ENCODE results near the gene KCNAB1.

The KCNAB1 gene

DNA sequence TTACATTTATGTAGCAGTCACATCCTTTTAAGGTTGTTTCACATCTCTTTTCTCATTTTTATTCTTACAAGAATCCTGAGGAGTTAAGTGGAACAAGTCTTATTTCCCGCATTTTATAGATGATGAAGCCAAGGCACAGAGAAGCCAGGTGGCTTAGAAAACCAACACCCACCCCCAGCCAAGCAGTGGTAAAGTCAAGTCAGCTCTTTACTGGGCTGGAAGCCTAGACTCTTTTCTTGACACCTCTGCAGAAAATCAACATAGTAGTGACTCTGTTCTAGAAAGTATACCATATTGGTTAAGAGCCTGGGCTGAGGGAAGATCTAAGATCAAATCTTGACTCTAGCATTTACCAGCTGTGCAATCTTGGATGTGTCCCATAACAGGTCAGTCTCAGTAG, 195.7 kb downstream of the KCNAB1 start:
- no peaks in the 10 kb centered on the region for H3K9me3 ChIP-seq (ENCODE audit: control insufficient read depth, insufficient read depth, low read length)
- no peaks in the 10 kb centered on the region for H3K27me3 ChIP-seq (ENCODE audit: control insufficient read depth, insufficient read depth, low read length)
- H3K36me3 ChIP-seq (ENCODE audit: control insufficient read depth, insufficient read depth, low read length) = no peaks in the 10 kb centered on the region
- no peak overlapping the region for H3K4me3 ChIP-seq (ENCODE audit: low read depth, low read length)
- peaks cover 10% of the 10 kb centered on the region for H3K4me1 ChIP-seq (ENCODE audit: control insufficient read depth, insufficient read depth, low read length)
- no peak overlapping the region for H3K9ac ChIP-seq (ENCODE audit: low read depth, low read length)

DNA sequence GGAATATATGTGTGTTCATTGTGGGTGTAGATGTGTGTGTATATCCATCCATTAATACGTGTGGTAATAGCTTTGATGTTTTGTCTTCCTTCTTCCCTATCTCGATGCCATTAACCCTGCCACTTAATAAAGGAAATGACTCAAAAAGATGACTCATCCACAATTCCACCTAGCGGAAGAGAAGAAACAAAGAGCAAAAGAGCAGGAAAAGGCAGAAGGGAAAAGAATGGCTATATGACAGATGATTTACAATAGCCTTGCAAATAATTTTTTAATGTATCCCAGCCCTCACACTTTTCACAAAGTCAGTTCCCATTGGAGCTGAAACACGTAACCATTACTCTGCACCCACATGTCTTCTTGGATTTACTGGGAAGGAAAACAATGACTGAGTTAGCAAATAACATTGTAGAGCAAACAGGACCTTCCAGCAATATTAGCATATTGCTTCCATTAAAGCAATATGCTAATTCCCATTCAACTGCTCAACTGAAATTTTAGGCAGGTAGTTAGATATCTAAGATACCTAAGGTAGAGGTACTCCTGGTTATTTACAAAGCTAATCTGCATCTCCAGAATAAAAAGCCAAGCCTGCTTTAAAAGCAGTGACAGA, 197.2 kb downstream of the KCNAB1 start:
- H3K27me3 ChIP-seq (ENCODE audit: control insufficient read depth, insufficient read depth, low read length) = no peaks in the 10 kb centered on the region
- H3K4me3 ChIP-seq (ENCODE audit: low read depth, low read length) = no peak overlapping the region
- peaks cover 5% of the 10 kb centered on the region for H3K4me1 ChIP-seq (ENCODE audit: control insufficient read depth, insufficient read depth, low read length)
- no peaks in the 10 kb centered on the region for H3K9me3 ChIP-seq (ENCODE audit: control insufficient read depth, insufficient read depth, low read length)
- no peak overlapping the region for H3K9ac ChIP-seq (ENCODE audit: low read depth, low read length)
- no peaks in the 10 kb centered on the region for H3K36me3 ChIP-seq (ENCODE audit: control insufficient read depth, insufficient read depth, low read length)

DNA sequence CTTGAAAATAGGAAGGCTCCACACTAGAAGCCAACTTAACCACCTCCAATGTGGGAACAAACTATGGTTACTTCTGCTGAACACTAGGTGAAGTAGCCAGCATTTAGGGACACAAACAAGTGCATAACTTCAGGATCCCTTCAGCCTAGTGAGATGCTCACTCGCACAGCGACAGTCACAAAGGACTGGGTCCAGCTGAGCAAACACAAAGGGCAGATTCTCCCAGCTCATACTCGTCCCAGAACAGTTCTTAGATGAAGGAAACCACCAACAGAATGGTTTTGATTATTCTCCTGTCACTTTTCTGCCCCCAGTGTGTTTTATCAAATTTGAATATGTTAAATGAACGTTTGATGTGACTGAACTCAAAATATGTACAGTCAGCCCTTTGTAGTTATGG, 201.6 kb downstream of the KCNAB1 start:
- Histone ChIP-seq H3K4me3 (ENCODE audit: low read depth, low read length) (no peak overlapping the region), H3K9ac (ENCODE audit: low read depth, low read length) (no peak overlapping the region), H3K36me3 (ENCODE audit: control insufficient read depth, insufficient read depth, low read length) (no peaks in the 10 kb centered on the region), H3K4me1 (ENCODE audit: control insufficient read depth, insufficient read depth, low read length) (peaks cover 5% of the 10 kb centered on the region), H3K27me3 (ENCODE audit: control insufficient read depth, insufficient read depth, low read length) (no peaks in the 10 kb centered on the region), H3K9me3 (ENCODE audit: control insufficient read depth, insufficient read depth, low read length) (no peaks in the 10 kb centered on the region)

DNA sequence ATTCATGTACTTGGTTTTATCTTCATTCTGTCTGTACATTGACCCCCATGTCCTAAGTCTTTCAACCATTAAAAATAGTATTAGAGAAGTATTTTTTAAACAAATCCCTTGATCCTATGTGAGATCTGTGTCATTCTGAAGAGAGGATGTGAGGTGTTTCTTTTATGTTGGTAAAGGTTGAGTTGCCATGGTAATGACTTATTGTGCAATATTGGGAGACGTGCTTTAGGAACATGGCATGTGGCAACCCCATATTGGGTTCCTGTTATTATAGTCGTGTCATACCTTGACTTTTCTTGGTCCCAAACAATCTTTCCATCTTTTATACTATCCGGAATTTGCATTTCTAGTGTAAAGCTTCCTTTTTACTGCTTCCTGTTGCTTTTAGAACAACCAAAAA, 203.1 kb downstream of the KCNAB1 start:
- no peaks in the 10 kb centered on the region for H3K27me3 ChIP-seq (ENCODE audit: control insufficient read depth, insufficient read depth, low read length)
- no peaks in the 10 kb centered on the region for H3K9me3 ChIP-seq (ENCODE audit: control insufficient read depth, insufficient read depth, low read length)
- H3K36me3 ChIP-seq (ENCODE audit: control insufficient read depth, insufficient read depth, low read length) = no peaks in the 10 kb centered on the region
- no peak overlapping the region for H3K9ac ChIP-seq (ENCODE audit: low read depth, low read length)
- no peaks in the 10 kb centered on the region for H3K4me1 ChIP-seq (ENCODE audit: control insufficient read depth, insufficient read depth, low read length)
- H3K4me3 ChIP-seq (ENCODE audit: low read depth, low read length) = no peak overlapping the region

DNA sequence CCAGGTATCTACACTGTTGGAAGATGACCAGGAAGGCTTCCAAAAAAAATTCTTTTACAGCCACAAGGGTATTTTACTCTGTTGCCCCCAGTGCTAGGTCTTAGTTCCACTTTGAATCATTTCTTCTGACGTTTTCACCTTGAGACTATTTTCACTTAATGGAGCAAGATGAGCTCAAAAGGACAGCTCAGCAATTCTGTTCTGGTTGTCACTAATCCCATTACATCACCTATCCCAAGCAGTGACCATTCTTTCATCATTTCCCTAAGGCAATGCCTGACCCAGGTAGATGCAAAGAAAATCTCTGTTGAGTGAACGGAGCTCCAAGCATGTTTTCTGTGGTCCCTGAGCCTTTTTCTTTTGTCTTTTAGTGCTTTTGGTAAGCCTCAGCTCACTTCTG, 210.0 kb downstream of the KCNAB1 start:
- Histone ChIP-seq H3K4me3 (ENCODE audit: low read depth, low read length) (no peak overlapping the region), H3K9ac (ENCODE audit: low read depth, low read length) (no peak overlapping the region), H3K4me1 (ENCODE audit: control insufficient read depth, insufficient read depth, low read length) (peaks cover 4% of the 10 kb centered on the region), H3K36me3 (ENCODE audit: control insufficient read depth, insufficient read depth, low read length) (no peaks in the 10 kb centered on the region), H3K27me3 (ENCODE audit: control insufficient read depth, insufficient read depth, low read length) (no peaks in the 10 kb centered on the region), H3K9me3 (ENCODE audit: control insufficient read depth, insufficient read depth, low read length) (no peaks in the 10 kb centered on the region)

DNA sequence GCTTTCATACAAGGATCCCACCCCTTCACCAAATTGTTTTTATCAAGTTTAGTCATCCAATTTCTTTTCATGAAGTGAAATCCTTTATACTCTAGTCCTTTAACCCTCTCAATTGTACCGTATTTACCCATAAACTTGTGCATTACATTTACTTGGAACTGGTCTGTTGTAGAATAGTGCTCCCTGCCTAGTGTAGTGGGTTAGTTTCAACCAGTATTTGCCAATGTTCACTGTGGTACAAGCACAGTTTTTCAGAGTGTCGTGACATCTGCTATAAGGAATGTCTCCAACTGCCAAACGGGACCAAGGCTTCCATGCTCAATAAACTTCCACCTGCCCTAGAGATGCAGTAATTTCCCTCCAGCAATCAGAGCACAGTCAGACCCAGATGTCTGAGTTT, 211.9 kb downstream of the KCNAB1 start:
- no peaks in the 10 kb centered on the region for H3K9me3 ChIP-seq (ENCODE audit: control insufficient read depth, insufficient read depth, low read length)
- no peak overlapping the region for H3K9ac ChIP-seq (ENCODE audit: low read depth, low read length)
- H3K4me3 ChIP-seq (ENCODE audit: low read depth, low read length) = no peak overlapping the region
- no peaks in the 10 kb centered on the region for H3K27me3 ChIP-seq (ENCODE audit: control insufficient read depth, insufficient read depth, low read length)
- H3K36me3 ChIP-seq (ENCODE audit: control insufficient read depth, insufficient read depth, low read length) = no peaks in the 10 kb centered on the region
- H3K4me1 ChIP-seq (ENCODE audit: control insufficient read depth, insufficient read depth, low read length) = peaks cover 4% of the 10 kb centered on the region

DNA sequence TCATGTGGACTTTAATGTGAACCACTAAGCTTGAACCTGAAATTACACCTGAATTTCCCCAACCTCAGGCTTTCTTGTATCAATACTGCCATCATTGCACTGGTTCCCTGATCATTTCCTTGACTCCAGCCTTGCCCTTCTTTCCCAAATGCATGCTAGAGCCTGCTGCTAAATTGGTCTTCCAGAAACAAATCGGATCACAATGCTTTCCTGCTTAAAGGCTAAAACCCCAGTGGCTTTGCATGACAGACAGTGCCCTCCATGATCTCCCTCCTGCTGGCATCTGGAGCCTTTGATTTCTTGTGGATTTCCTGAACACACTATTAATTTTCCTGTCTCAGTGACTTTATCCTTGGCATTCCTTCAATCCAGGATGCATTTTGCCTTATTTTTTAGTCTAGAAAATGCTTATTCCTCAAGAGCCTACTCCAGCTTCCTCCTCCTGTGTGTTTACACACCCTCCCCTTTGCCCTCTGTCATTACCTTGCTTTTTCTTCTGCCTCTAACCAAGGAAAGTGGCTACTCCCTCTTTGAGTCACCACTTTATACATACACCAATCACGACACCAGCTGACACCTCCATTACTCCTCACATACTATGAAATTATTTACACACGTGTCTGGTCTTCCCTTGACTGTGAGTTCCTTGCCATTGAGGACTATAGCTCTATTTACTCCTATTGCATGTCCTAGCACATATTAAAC, 214.6 kb downstream of the KCNAB1 start:
- H3K36me3 ChIP-seq (ENCODE audit: control insufficient read depth, insufficient read depth, low read length) = no peaks in the 10 kb centered on the region
- H3K9me3 ChIP-seq (ENCODE audit: control insufficient read depth, insufficient read depth, low read length) = no peaks in the 10 kb centered on the region
- H3K9ac ChIP-seq (ENCODE audit: low read depth, low read length) = peak overlapping the region; percentile 30
- H3K4me1 ChIP-seq (ENCODE audit: control insufficient read depth, insufficient read depth, low read length) = peaks cover 4% of the 10 kb centered on the region
- no peak overlapping the region for H3K4me3 ChIP-seq (ENCODE audit: low read depth, low read length)
- H3K27me3 ChIP-seq (ENCODE audit: control insufficient read depth, insufficient read depth, low read length) = no peaks in the 10 kb centered on the region

DNA sequence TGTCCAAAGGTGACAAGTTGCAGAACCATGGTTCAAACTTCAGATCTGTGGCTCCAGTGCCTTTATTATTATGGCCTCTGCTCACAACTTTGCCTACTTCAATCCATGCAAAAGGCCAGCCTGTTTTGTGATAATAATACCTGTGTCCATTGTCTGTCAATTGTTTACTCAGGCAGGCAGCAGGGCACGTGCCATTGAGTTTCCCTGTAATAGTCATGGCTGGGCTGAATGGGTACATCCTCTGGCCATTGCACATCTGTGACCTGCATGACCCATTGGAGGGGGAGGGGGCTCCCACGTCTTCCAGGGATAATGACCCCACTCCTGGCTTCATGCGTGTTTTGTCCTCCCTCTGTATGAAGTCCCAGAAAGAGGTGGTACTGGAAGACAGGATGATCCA, 219.1 kb downstream of the KCNAB1 start:
- no peaks in the 10 kb centered on the region for H3K27me3 ChIP-seq (ENCODE audit: control insufficient read depth, insufficient read depth, low read length)
- no peak overlapping the region for H3K9ac ChIP-seq (ENCODE audit: low read depth, low read length)
- H3K36me3 ChIP-seq (ENCODE audit: control insufficient read depth, insufficient read depth, low read length) = no peaks in the 10 kb centered on the region
- H3K9me3 ChIP-seq (ENCODE audit: control insufficient read depth, insufficient read depth, low read length) = no peaks in the 10 kb centered on the region
- H3K4me3 ChIP-seq (ENCODE audit: low read depth, low read length) = no peak overlapping the region
- H3K4me1 ChIP-seq (ENCODE audit: control insufficient read depth, insufficient read depth, low read length) = peaks cover 7% of the 10 kb centered on the region

DNA sequence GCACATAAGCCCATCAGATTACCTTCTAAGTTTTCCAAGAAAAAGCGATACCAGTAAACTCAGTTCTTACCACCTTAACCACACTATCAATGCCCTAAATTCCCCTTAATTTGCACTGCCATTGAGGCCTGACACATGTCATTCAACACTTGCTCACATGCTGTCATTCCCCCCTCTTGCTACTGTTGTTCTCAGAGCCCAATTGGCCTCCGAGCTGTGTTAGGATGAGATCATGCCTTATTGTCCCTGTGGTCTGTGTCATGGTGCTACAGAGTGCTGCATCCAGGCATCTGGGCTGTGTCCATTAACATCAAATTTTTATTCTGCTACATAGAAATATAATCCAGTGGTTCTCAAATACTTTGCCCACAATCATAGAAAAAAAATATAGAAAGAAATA, 221.0 kb downstream of the KCNAB1 start:
- H3K4me1 ChIP-seq (ENCODE audit: control insufficient read depth, insufficient read depth, low read length) = peaks cover 3% of the 10 kb centered on the region
- H3K27me3 ChIP-seq (ENCODE audit: control insufficient read depth, insufficient read depth, low read length) = no peaks in the 10 kb centered on the region
- no peaks in the 10 kb centered on the region for H3K36me3 ChIP-seq (ENCODE audit: control insufficient read depth, insufficient read depth, low read length)
- no peak overlapping the region for H3K9ac ChIP-seq (ENCODE audit: low read depth, low read length)
- H3K4me3 ChIP-seq (ENCODE audit: low read depth, low read length) = no peak overlapping the region
- H3K9me3 ChIP-seq (ENCODE audit: control insufficient read depth, insufficient read depth, low read length) = no peaks in the 10 kb centered on the region

DNA sequence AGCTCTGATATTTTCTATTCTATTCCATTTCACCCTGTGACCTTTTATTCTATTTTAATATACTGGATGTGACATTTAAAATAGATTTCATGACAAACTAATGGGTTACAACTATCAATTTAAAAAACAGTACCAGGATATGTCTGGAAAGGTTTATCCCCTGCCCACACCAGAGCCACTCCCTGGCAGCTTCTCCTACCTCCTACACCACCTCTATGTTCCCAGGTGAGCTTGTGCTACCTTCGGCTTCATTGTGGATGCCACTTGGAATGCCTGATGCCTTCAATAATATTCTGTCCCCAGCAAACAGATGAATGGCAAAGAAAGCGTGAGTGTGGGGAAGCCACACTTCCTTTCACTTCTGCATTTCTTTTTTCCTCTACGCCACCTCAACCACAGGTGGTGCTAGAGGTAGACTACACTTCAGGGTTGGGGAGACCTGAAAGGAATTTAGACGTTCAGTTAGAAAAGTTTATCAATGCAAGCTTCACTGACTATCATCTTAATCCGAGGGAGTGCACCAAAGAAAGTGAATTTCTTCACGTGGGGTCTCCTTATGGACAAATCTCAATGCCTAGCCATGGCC, 221.5 kb downstream of the KCNAB1 start:
- no peak overlapping the region for H3K9ac ChIP-seq (ENCODE audit: low read depth, low read length)
- peaks cover 3% of the 10 kb centered on the region for H3K4me1 ChIP-seq (ENCODE audit: control insufficient read depth, insufficient read depth, low read length)
- H3K36me3 ChIP-seq (ENCODE audit: control insufficient read depth, insufficient read depth, low read length) = no peaks in the 10 kb centered on the region
- H3K4me3 ChIP-seq (ENCODE audit: low read depth, low read length) = no peak overlapping the region
- no peaks in the 10 kb centered on the region for H3K27me3 ChIP-seq (ENCODE audit: control insufficient read depth, insufficient read depth, low read length)
- H3K9me3 ChIP-seq (ENCODE audit: control insufficient read depth, insufficient read depth, low read length) = no peaks in the 10 kb centered on the region

DNA sequence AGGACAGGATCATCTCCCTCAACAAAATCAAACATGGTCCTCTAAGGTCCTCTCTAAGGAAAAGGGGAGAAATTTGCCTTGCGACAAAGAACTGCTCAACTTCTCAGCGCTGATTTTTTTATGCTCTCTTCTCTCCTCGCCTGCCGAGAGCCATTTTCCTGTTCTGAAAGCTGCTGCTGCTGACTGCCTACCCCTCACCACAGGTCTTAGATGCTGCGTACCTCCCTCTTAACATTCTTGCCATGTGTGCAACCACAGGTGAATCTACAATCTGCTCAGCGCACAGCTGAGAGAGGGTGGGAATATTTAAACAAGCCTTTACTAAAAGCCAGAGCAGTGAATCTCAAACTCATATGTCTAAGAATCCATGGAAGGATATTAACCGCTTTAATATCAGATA, 223.8 kb downstream of the KCNAB1 start:
- H3K36me3 ChIP-seq (ENCODE audit: control insufficient read depth, insufficient read depth, low read length) = no peaks in the 10 kb centered on the region
- H3K4me3 ChIP-seq (ENCODE audit: low read depth, low read length) = no peak overlapping the region
- H3K9me3 ChIP-seq (ENCODE audit: control insufficient read depth, insufficient read depth, low read length) = no peaks in the 10 kb centered on the region
- peaks cover 3% of the 10 kb centered on the region for H3K4me1 ChIP-seq (ENCODE audit: control insufficient read depth, insufficient read depth, low read length)
- H3K27me3 ChIP-seq (ENCODE audit: control insufficient read depth, insufficient read depth, low read length) = no peaks in the 10 kb centered on the region
- H3K9ac ChIP-seq (ENCODE audit: low read depth, low read length) = no peak overlapping the region

DNA sequence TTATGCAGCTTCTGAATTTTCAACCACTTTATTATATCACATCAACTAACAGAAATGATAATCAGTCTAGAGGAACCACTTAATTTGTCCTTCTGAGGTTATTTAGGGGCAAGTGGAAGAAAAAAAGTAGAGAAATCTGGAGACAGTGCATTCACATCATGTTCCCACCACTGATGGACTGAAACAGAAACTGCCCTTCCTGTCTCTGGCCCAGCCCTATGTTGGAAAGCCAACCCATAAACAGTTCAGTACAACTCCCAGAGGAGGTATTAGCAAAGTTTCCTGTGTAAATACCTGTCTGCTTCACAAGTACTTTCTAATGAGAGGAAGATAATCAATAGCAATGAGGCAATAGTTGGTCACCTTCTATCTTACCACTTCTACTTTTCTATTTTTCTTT, 228.7 kb downstream of the KCNAB1 start:
- Histone ChIP-seq H3K4me3 (ENCODE audit: low read depth, low read length) (no peak overlapping the region), H3K9me3 (ENCODE audit: control insufficient read depth, insufficient read depth, low read length) (no peaks in the 10 kb centered on the region), H3K4me1 (ENCODE audit: control insufficient read depth, insufficient read depth, low read length) (peaks cover 5% of the 10 kb centered on the region), H3K36me3 (ENCODE audit: control insufficient read depth, insufficient read depth, low read length) (no peaks in the 10 kb centered on the region), H3K27me3 (ENCODE audit: control insufficient read depth, insufficient read depth, low read length) (no peaks in the 10 kb centered on the region), H3K9ac (ENCODE audit: low read depth, low read length) (no peak overlapping the region)
